HFFc6 (cell line): ENCODE data around the gene MEF2C. TPM values are rescaled to one million over a fixed set of nuclear protein-coding genes. Genes with fewer than 3 reads are reported as not detected.

Source experiments
- DNase-seq: peaks from one replicate; pipeline ENCODE4 v3.0.0-alpha.2; 2018
- H3K27ac Mint-ChIP-seq: 2 replicates; pipeline ENCODE4 v1.8.0; 2020; ENCODE audit warnings: mild to moderate bottlenecking, mixed read lengths
- H3K27me3 Mint-ChIP-seq: 2 replicates; pipeline ENCODE4 v1.8.0; 2021; ENCODE audit warnings: mild to moderate bottlenecking, moderate library complexity, mixed read lengths; ENCODE audit not compliant: insufficient read depth
- H3K36me3 Mint-ChIP-seq: 2 replicates; pipeline ENCODE4 v1.8.0; 2021; ENCODE audit warnings: low read depth, mixed read lengths
- H3K4me1 Mint-ChIP-seq: 2 replicates; pipeline ENCODE4 v1.8.0; 2020; ENCODE audit warnings: low read depth, mixed read lengths
- H3K4me3 Mint-ChIP-seq: 2 replicates; pipeline ENCODE4 v1.8.0; 2020; ENCODE audit warnings: mild to moderate bottlenecking, moderate library complexity, mixed read lengths
- H3K9me3 Mint-ChIP-seq: 2 replicates; pipeline ENCODE4 v1.8.0; 2020; ENCODE audit warnings: mild to moderate bottlenecking, mixed read lengths
- total RNA-seq, 6 experiments: library from RNA; stranded (reverse); fragmentation: NEBNext Ultra II Directional; extraction: Animal tissue kit (Norgen Biotek cat#: 25700); gene quantifications; 2 replicates in 1 of 6; 3 replicates in 5 of 6; pipeline ENCODE4 v1.2.3, GENCODE V29; 2021
- TF ChIP-seq, protein P1 (sequence below): fragments of 200-600 bp; sonication (generic); IDR thresholded peaks from 2 replicates; pipeline ENCODE4 v1.5.0; 2021; ENCODE audit warnings: antibody characterized with exemption, mild to moderate bottlenecking

The MEF2C gene
- total RNA-seq, 6 experiments from 2014 or later = 3.6 to 12.6 (median 9.2) TPM

DNA sequence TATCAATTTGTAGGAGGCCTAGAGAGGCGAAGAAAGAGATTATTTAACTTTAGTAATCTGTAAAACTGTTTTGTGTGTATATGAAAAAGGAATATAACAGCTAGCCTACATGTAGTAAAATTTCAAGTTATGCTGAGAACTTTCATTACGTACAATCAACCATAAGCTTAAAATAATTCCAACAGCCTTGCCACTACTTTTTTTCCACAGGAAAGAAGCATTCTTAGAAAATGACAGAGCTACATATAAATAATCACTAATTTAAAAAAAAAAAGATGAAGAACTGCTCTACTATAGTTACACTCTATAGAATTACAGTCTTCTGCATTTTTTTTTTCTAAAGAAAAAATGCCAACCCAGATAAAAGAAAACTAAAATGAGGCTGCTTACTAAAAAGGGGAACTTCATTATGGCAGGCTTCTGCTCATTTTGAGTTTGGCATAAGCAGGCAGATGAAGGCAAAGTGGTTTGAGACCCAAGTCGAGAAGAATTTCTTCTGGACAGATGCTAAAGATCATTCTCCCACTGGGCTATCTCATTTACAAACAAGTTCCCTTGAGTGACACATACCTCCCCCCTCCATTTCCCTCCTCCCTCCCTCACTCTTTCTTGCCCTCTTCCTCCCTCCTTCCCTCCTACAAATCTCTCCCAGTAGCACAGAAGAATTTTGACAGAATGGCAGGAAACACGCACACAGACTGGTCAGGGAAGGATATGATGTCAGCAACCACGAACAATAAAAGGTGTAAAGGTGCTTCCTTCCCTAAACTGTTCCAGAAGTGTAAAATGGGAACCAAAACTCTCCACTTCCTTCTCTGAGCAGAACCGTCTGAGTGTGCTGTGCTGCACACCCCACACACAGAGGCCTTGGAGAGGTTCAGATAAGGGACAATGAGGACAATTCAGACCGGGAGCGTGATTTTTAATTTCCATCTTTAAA, 56.1 kb downstream of the MEF2C start:
- peak overlapping the region; percentile 87 for H3K27ac Mint-ChIP-seq
- TF ChIP-seq, protein P1, sequence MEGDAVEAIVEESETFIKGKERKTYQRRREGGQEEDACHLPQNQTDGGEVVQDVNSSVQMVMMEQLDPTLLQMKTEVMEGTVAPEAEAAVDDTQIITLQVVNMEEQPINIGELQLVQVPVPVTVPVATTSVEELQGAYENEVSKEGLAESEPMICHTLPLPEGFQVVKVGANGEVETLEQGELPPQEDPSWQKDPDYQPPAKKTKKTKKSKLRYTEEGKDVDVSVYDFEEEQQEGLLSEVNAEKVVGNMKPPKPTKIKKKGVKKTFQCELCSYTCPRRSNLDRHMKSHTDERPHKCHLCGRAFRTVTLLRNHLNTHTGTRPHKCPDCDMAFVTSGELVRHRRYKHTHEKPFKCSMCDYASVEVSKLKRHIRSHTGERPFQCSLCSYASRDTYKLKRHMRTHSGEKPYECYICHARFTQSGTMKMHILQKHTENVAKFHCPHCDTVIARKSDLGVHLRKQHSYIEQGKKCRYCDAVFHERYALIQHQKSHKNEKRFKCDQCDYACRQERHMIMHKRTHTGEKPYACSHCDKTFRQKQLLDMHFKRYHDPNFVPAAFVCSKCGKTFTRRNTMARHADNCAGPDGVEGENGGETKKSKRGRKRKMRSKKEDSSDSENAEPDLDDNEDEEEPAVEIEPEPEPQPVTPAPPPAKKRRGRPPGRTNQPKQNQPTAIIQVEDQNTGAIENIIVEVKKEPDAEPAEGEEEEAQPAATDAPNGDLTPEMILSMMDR = no peak
- H3K36me3 Mint-ChIP-seq = no peaks in the 10 kb centered on the region
- peak; percentile 68 for DNase-seq
- no peaks in the 10 kb centered on the region for H3K27me3 Mint-ChIP-seq
- no peaks in the 10 kb centered on the region for H3K9me3 Mint-ChIP-seq
- H3K4me3 Mint-ChIP-seq = peak overlapping the region; percentile 73
- peaks cover 61% of the 10 kb centered on the region for H3K4me1 Mint-ChIP-seq

DNA sequence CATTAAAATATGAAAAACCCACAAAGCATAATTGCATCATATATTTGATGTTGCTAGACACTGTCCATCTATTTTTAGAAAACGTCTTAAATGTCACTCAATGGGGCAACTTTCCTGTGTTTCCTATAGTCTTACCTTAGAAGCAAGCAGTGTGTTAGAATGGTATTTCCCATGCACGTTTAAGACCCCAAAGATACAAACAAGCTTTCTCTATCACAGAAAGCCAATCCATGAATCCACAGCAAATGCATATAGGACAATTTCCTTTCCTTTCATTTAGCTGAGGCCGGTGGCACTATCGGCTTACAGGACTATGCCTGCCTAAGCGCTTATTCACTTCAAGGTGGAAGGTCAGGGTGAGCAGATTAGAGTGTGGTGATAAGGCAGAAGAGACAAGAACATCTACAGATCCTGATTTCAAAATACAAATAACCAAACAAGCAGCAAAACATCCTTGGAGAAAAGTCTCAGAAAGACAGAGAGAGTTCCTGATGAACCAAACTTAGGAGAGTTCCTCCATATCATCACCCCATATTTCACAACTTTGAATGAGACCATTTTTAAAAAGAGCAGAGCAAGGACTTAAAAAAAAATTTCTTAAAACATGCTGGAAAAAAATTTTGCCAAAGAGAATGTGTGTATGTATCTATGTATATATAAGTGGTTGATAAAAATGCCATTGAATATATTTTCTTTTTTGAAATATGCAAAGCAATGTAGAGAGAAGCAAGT, 57.2 kb downstream of the MEF2C start:
- TF ChIP-seq, protein P1 = no peak
- Mint-ChIP-seq H3K27ac (peak overlapping the region; percentile 57), H3K4me1 (peaks cover 61% of the 10 kb centered on the region), H3K27me3 (no peaks in the 10 kb centered on the region), H3K9me3 (no peaks in the 10 kb centered on the region), H3K36me3 (no peaks in the 10 kb centered on the region), H3K4me3 (peak overlapping the region; percentile 0; the same call in 1 of the 2 replicates)
- DNase-seq = no peak

DNA sequence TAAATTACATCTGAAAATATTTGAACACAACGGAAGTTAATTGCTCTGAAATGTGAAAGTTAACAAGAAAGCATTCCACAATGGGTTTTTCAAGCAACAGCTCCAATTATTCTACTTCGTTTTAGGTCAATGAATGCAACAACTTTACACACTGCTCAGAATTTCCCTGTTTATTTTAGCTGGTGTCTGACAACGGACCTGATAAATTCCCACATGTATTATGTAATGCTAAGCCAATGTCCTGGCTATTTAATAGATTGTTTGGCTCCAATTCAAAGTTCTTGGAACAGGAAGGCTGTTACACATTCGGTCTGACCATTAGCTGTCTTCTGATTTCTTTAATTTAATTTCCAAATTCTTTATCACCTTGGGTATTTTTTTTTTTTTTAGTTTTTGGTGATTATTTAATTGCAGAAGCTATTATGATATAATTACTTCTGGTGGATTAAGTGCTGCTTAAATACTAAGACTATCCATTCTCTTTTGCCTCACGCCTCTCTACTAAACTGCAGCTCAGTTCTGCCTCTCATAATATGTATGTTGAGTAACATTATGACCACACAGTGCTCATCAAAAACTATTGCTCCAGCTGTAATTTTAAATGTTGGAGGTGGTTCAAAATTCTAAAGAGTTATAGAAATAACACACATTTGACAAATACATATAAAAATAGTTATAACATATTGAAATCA, 57.9 kb downstream of the MEF2C start:
- Mint-ChIP-seq H3K27ac (peak overlapping the region; percentile 25), H3K4me1 (peaks cover 58% of the 10 kb centered on the region), H3K36me3 (no peaks in the 10 kb centered on the region), H3K4me3 (peak overlapping the region; percentile 27), H3K9me3 (no peaks in the 10 kb centered on the region), H3K27me3 (no peaks in the 10 kb centered on the region)
- peak; percentile 50 for DNase-seq
- TF ChIP-seq, protein P1 = no peak

DNA sequence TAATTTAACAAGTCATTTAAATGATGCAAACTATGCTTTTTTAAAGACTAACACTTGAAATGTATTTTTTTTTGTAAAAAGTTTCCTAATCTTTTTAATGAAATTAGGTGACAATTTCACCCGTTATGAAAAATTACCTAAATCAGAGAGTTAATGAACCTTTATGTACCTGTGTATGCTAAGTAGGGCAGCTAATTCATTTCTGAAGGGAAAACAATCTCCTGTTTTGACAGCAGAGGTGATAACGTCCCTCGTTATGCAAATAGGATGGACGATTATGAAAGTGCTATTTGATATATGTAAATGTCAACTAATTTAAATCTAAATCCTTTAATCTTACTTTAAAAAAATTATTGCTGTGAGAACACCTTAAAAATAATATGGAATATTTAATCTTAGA, 58.8 kb downstream of the MEF2C start:
- no peak for DNase-seq
- Mint-ChIP-seq H3K27me3 (no peaks in the 10 kb centered on the region), H3K9me3 (no peaks in the 10 kb centered on the region), H3K27ac (no peak overlapping the region), H3K4me1 (peaks cover 49% of the 10 kb centered on the region), H3K36me3 (no peaks in the 10 kb centered on the region), H3K4me3 (no peak overlapping the region)
- TF ChIP-seq, protein P1 = no peak

DNA sequence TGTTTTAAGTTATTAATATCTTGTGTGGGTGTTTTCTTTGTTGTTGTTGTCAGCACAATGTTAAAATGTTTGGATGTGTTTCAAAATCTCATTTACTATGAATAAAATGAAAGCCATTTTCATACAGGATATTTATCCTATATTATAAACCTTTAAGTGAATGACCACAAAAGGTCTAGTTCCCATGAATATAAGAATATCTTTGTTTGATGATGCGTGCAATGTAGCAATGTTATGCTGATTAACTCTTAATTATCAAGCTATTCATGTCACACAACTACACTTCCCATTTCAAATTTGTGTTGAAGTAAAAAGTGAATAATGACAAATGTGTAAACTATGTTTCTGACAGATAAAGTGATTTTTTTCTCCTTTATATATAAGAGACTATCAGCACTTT, 59.8 kb downstream of the MEF2C start:
- TF ChIP-seq, protein P1 = no peak
- Mint-ChIP-seq H3K4me3 (no peak overlapping the region), H3K27me3 (no peaks in the 10 kb centered on the region), H3K27ac (no peak overlapping the region), H3K9me3 (no peaks in the 10 kb centered on the region), H3K36me3 (no peaks in the 10 kb centered on the region), H3K4me1 (peaks cover 39% of the 10 kb centered on the region)
- no peak for DNase-seq
